ENCODE data around the gene EIF3B. TPM values are rescaled to one million over a fixed set of nuclear protein-coding genes. Genes with fewer than 3 reads are reported as not detected.
"Not testable (repeated sequence)": the region's sequence is repeated elsewhere in the genome, so short reads cannot be mapped to it uniquely, and the experiment has no call there.

Gene EIF3B
- total RNA-seq, 2 donors from 2014 or later: 59.6 to 96.1 TPM

DNA sequence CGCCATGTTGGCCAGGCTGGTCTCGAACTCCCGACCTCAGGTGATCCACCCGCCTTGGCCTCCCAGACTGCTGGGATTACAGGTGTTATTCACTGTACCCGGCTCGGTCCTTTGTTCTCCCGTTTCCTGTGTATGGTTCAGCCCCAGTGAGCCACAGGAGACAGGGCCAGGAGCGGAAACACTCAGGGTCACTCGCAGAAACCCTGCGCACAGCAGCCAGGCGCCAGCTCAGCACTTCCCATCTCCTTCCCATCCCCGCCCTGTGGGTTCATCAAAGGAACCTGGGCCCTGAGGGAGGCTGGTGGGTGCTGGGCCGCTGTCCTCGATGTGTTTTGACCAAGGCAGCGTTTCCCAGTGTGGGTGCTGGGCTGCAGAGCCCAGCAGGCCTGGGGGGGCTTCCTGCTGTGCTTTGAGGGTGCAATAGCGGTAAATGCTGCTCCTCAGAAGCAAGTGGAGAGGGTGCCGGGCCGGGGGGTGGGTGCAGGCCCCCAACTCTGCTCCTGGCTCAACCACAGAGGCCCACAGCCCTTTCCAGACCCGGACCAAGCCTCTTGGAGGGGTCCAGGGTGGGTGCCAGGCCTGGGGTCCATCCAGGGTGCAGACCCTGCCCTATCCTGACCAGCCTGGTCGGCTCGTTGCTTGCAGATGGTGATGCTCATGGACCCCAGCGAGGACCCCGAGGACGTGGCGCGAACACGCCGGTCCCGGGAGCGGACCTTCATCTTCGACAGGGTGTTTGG lies 33.4 kb downstream of the EIF3B start:
- DNase-seq: peak; percentile 75
- intact Hi-C loops (cut with DNase I): no loop called here
- ATAC-seq: peak; percentile 66 to 75

DNA sequence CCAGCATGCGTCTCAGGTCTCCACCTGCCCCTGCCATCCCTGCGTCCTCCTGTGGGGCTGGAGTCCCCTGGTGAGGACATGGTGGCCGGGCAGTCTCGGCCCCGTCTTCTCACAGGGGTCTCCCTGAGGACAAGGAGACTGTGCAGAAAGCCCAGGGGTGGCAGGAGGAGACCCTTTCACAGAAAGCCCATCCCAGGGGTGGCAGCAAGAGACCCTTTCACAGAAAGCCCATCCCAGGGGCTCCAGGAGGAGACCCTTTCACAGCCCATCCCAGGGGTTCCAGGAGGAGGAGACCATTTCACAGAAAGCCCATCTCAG lies 34.0 kb downstream of the EIF3B start:
- intact Hi-C loops (cut with DNase I): no loop called here
- DNase-seq: no peak
- ATAC-seq: no peak

DNA sequence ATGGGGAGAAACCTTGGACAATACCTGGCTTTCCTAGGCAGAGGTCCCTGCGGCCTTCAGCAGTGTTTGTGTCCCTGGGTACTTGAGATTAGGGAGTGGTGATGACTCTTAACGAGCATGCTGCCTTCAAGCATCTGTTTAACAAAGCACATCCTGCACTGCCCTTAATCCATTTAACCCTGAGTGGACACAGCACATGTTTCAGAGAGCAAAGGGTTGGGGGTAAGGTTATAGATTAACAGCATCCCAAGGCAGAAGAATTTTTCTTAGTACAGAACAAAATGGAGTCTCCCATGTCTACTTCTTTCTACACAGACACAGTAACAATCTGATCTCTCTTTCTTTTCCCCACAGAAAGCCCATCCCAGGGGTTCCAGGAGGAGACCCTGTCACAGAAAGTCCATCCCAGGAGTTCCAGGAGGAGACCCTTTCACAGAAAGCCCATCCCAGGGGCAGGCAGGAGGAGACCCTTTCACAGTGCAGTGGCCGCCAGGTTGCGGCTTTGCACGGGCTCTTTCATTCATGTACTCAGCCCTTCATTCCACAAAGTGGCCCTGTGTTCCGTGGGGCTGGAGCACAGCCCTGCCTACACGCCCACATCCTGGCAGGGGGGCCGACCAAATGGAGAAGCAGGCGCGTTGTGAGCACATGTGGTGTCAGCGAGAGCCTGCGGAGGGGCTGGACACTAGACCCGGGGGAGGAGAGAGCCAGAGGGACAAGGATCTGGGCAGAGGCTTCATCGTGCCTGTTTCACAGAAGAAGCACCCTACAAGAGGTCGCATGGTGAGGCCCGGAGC lies 35.6 kb downstream of the EIF3B start:
- peak; percentile 53 to 60 for ATAC-seq
- intact Hi-C loops (cut with DNase I): not testable (repeated sequence)
- DNase-seq: peak; percentile 61

DNA sequence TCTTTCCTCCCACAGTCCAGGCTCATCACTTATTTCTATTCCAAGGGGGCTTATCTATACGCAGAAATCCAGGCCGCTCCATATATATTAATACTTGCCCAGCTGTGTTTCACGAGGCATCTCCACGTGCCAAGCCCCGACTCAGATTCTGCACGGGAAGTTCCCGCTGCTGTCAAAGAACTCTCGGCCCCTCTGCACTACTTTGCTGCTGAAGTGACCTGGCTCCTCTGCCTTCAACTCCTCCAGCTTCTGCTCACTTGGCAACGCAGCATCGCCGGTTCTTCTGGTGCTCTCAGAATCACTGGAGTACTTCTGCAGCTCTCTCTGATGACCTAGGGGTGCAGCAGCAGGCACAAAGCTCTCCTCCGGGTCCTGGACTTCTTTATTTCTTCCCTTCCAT lies 39.1 kb downstream of the EIF3B start:
- no peak for DNase-seq

DNA sequence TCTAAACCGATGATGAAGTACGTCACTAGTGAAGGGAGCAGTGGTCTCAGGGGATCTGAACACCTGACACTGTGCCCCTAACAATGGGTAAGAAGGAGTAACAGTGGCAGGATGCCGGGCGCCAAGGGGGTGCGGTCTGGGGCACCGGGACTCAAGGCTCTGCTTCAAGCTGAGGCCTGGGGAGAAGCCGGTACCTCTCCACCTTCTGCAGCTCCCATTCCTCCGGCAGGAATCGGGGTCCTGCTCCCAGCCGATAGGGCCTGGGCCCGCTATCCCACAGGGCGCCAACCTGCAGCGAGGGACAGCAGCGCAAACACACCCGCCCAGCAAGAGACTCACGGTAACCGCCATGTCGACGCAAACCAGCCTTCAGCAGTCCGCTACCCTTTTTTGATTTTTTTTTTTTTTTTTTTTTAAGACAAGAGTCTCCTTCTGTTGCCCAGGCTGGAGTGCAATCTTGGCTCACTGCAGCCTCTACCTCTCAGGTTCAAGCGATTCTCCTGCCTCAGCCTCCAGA lies 40.0 kb downstream of the EIF3B start:
- no peak for ATAC-seq
- intact Hi-C loops (cut with DNase I): no loop called here
- no peak for DNase-seq

More for the DNA sequence above, 39.1 kb downstream of the EIF3B start:
- intact Hi-C loops (cut with DNase I): no loop called here
- no peak for ATAC-seq

DNA sequence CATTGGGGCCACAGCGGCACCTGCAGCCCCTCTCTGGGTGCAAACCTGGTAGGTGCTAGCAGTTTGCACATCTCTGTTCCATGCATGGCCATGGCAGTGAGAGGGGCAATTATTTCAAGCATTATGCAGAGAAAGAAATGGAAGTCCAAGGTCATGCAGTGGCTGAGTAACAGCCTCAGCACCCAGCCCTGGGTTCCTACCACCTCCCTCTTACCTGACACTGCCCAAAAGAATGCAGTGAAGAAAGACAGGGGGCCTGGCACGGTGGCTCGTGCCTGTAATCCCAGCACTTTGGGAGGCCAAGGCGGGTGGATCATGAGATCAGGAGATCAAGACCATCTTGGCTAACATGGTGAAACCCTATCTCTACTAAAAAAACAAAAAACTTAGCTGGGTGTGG lies 43.9 kb downstream of the EIF3B start:
- ATAC-seq (no peak), DNase-seq (no peak)
- intact Hi-C loops (cut with DNase I): no loop called here

DNA sequence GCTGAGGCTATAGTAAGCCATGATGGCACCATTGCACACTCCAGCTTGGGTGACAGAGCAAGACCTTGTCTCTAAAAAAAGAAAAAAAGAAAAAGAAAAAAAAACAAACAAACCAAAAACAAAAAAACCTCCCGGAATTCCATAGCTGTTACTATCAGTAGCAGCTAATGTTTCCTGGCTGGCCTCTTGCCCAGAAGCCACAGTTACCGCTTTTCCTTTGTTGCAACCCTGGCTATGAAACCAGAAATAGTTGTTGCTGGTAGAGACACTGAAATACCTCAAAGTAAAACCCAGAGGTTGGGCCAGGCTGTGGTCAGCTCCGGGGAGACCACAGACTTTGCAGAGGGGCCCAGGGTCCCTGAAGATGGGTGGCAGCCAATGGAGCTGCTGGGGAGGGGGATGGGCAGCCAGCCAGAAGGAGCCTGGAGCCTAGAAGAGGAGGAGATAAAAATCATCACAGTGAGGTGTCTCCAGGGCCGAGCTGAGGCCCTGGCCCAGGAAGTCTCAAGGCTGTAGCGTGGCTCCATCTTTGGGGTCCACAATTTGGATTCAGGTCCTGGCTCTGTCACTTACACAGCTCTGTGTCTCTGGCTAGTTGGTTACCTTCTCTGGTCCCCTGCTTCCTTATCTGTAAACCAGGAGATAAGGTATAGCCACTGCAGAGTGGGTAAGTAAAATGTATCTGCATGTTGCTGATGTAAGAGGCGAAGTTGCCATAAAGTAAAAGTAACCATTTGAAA lies 45.4 kb downstream of the EIF3B start:
- intact Hi-C loops (cut with DNase I): no loop called here
- ATAC-seq: peak in 1 of 2 donors; percentile 17
- DNase-seq: peak; percentile 89

DNA sequence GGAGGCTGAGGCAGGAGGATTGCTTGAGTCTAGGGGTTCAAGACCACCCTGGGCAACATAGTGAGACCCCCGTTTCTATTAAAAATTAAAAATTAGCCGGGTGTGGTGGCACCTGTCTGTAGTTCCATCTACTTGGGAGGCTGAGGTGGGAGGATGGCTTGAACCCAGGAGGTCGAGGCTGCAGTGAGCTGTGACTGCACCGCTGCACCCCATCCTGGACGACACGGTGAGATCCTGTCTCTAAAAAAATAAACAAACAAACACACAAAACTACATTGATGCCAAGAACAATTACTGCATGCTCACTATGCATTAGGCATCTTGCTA lies 48.0 kb downstream of the EIF3B start:
- no peak for DNase-seq
- no peak for ATAC-seq
- intact Hi-C loops (cut with DNase I): no loop called here

DNA sequence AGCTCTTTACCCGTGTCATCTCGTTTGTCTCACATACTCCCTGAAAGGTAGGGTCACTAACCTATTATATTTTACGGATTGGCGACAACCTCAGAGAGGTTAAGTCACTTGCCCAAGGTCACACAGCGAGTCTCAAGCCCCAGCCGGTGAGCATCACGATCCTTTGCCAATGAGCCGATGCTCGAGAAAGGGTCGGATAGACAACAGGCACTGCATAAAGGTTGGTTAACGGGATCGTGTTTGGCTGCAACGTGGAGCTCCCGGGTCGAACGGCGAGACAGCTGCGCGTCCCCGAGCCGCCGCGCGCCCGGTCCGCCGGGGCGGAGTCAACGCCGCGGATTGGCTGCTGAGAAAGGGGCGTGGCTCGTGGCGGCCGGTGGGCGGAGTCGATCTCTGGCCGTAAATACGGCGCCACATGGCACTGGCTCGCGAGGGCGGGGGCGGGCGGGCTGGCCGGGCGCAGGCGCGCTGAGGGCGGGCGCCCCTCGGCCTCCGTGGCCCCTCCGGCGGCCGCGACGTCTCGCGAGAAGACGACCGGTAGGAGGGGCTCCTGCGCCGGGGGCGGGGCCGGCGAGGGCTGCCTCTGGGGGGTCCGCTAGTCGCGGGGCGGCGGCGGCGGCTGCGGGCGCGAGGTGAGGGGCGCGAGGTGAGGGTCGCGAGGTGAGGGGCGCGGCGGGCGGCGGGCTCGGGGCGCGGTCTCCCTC lies 48.5 kb downstream of the EIF3B start, which contains the start of gene CHST12:
TSS of gene CHST12 (plus strand) at position 598 of the 704 bp plus-strand sequence. CDS start 29,029 bp downstream, outside the sequence.
- intact Hi-C loops (cut with DNase I): no loop called here
- ATAC-seq: peak; percentile 87 to 93
- DNase-seq: peak; percentile 95

DNA sequence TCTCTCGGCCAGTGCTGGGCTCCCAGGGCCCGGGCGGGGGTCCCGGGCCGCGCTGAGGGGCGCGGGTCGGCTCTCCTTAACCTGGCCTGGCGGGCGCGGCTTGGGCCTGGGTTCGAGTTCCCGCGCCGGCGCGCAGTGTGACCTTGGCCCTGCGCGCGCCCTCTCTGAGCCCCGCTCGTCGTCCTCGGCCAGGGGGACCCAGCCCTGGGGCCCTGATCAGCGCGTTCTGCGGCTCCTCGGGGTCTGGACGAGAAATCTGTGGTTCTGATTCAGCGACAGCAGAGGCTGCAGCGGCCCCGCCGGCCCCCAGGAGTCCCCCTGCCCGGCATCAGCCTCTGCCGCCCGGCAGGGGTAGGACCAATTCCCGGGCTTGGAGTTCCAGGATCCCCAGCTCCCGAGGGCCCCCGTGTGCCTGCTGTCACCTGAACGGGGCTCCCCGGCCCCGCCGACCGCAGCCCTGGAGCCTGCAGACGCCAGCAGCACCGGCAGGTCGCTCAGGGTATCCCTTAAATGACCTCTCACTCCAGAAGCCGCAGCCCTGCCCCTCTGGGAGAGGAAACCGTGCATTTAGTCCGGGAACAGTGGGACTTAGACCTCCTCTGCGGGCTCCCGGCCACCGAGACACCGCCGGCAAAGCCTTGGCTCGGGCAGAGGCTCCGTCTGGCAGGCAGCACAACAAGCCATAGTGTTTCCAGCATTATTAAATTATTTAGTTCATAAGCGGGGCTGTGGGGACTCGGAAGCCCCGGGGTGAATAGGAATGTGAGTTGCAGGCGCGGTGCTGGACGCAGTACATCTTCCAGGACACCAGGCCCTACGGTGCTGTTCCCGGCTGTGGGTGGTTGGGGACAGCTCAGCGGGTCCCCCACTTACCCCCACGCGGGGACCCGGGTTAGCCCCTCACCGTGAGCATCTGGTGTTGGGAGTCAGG lies 49.4 kb downstream of the EIF3B start:
- intact Hi-C loops (cut with DNase I): no loop called here
- ATAC-seq (peak; percentile 21 to 34), DNase-seq (no peak)

DNA sequence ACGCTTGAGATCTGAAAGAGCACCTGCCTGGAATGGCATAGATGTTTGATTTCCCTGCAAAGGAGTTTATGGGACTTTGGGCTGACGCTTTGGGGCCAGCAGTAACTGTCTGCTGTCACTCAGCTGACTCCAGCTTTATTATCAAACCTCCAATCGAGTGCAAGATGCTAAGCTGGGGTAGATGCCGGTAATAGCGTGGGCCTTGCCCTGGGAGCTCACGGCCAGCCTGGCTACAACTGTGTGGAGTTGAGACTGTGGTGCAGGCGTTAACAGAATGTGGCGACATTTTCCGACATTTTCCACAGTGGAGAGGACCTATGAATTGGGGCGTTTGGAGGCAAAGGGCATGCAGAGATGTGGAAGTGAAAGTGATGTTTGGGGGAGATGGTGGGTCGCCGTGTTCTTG lies 50.1 kb downstream of the EIF3B start:
- intact Hi-C loops (cut with DNase I): no loop called here
- DNase-seq: no peak
- no peak for ATAC-seq

DNA sequence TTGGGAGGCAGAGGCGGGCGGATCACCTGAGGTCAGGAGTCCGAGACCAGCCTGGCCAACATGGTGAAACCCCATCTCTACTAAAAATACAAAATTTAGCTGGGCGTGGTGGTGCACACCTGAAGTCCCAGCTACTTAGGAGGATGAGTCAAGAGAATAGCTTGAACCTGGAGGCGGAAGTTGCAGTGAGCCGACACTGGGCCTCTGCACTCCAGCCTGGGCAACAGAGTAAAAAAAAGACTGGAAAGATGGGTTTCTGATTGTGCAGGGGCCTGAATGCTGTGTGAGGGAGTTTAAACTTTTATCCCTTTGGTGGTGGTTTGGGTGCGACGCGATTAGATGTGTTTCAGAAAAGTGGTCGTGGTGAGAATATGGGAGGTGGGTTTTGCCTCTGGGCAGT lies 50.6 kb downstream of the EIF3B start:
- DNase-seq: no peak
- ATAC-seq: no peak
- intact Hi-C loops (cut with DNase I): no loop called here

DNA sequence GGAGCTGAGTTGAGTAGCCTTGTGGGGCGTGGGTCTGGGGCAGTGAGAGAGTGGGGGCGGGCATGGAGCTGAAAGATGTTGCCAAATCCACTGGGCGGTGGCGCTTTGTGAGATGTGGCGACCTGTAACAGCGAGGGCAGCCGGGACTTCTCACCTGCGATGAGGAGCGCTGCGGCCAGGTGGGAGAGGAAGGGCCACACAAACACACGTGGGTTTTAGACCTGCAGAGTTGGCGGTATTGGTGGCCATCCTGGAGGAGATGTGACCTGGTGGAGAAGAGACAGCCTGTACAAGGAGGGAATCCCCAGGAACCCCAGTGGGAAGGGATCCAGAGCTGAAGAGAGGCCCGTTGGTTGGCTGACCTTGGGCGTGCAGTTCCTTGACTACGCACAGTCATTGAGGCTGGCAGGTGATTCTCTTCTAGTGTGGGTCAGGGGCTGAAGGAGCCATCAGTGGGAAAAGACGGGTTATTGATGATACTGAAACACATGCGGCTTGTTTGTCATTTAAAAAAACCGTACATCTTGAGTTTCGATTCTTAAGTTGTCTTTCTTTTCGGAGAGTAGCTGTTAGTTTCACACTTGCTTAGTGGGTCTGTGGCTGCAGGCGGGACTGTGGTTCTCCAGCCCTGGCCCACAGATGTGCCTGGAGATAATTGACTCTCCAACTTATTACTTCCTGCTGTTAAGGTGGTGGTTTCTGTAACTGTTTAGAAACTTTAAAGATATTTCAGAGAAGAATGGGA lies 51.1 kb downstream of the EIF3B start:
- intact Hi-C loops (cut with DNase I): no loop called here
- DNase-seq (no peak), ATAC-seq (no peak)

DNA sequence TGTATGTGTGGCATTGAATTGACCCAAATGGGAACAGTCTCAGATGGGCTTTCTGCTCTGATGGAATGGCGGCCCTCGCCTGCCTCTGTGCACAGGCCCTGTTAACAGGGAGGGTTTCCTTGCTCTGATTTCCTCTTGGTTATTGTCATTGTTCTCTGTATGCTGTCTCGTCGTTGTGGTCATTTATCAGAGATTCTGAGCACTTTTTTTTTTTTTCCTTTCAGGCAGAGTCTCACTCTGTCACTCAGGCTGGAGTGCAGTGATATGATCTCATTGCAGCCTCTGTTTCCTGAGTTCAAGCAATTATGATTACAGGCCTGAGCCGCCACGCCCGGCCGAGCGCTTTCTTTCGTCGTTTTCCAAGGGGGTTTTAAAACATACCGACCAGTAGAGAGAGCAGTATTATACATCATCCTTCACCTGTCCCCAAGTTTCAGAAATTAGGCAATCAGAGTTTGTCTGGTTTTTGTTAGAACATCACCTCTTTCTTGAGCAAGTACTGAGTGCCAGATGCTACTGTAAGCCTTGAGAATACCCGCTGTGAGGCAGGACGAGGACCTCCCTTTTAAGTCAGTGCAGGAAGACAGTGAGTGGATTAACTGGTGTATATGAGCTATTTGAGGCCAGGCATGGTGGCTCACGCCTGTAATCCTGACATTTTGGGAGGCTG lies 55.3 kb downstream of the EIF3B start:
- peak in 1 of 2 donors; percentile 12 for ATAC-seq
- no peak for DNase-seq
- intact Hi-C loops (cut with DNase I): no loop called here

DNA sequence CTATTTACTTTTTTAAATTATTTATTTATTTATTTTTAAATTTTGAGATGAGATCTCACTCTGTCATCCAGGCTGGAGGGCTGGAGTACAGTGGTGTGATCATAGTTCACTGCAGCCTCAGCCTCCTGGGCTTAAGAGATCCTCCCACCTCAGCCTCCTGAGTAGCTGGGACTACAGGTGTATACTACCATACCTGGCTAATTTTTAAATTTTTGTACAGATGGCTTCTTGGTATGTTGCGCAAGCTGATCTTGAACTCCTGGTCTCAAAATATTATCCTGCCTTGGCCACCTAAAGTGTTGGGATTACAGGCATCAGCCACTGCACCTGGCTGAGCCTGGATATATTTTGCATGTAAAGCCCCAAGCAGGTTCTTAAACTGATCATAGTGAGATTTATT lies 56.4 kb downstream of the EIF3B start:
- ATAC-seq (no peak), DNase-seq (no peak)
- intact Hi-C loops (cut with DNase I): no loop called here

DNA sequence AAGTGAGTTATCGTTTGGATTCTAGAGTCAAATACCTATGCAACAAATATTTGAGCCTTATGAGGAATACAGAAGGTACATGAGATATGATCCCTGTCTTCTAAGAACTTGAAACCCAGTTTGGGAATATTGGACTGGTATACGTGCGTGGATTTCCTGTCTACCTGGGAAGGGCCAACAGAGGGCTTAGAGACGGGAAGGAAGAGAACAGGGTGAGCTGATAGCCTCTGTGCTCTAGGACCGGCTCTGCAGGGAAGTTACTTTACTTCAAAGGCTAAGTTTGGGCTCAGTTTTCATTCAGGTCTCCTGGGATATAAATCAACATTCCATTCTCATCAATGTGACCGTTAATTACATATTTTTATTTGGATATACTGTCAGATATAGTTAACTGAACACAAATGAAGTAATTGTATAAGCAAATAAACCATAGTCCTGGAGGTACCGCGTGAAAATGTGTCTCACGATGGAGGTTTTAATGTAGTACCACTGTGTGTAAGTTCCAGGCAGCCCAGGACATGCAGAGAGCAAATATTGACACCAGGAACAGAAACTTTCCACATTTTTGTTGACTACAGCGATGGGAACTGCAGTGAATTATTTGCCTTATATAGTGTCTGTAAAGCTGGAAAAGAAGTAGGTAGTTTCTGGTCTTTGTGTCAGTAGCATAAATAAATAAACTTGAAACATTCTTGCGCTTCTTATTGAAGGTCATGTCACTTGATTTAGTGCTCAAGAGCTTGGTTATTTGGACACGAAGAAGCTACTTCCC lies 57.4 kb downstream of the EIF3B start:
- ATAC-seq: peak in 1 of 2 donors; percentile 15
- DNase-seq: no peak
- intact Hi-C loops (cut with DNase I): no loop called here

Measured in left cardiac atrium (tissue), 4 donors.